ENCODE data around the gene GAK. TPM values are rescaled to one million over a fixed set of nuclear protein-coding genes. Genes with fewer than 3 reads are reported as not detected.

Gene GAK
- total RNA-seq, 1 experiment from 2014 or later, result 57.1 TPM

- H3K36me3 ChIP-seq, result no peaks in the 10 kb centered on the region
- no peak for DNase-seq
- H3K4me3 ChIP-seq, result no peak overlapping the region
- no peaks in the 10 kb centered on the region for H3K9me3 ChIP-seq
- no peaks in the 10 kb centered on the region for H3K27me3 ChIP-seq
Observed at GRCh38 chr4:966266-967112, 34.4 kb upstream of the GAK start.

GRCh38 chr4:965766-966134, 33.6 kb upstream of the GAK start:
- Histone ChIP-seq H3K4me3 (no peak overlapping the region), H3K36me3 (no peaks in the 10 kb centered on the region), H3K9me3 (no peaks in the 10 kb centered on the region), H3K27me3 (no peaks in the 10 kb centered on the region)
- no peak for DNase-seq

- no peaks in the 10 kb centered on the region for H3K9me3 ChIP-seq
- no peak for DNase-seq
- no peak overlapping the region for H3K4me3 ChIP-seq
- no peaks in the 10 kb centered on the region for H3K27me3 ChIP-seq
- H3K36me3 ChIP-seq, result no peaks in the 10 kb centered on the region
Observed at GRCh38 chr4:965048-965765, 33.1 kb upstream of the GAK start.

- no peaks in the 10 kb centered on the region for H3K36me3 ChIP-seq
- DNase-seq, result no peak
- H3K9me3 ChIP-seq, result no peaks in the 10 kb centered on the region
- H3K27me3 ChIP-seq, result no peaks in the 10 kb centered on the region
- no peak overlapping the region for H3K4me3 ChIP-seq
Observed at GRCh38 chr4:964346-965025, 32.4 kb upstream of the GAK start.

- Histone ChIP-seq H3K36me3 (no peaks in the 10 kb centered on the region), H3K9me3 (no peaks in the 10 kb centered on the region), H3K4me3 (no peak overlapping the region), H3K27me3 (no peaks in the 10 kb centered on the region)
- DNase-seq, result no peak
Observed at GRCh38 chr4:963276-964225, 31.4 kb upstream of the GAK start.

- H3K36me3 ChIP-seq, result no peaks in the 10 kb centered on the region
- no peaks in the 10 kb centered on the region for H3K9me3 ChIP-seq
- H3K4me3 ChIP-seq, result no peak overlapping the region
- no peaks in the 10 kb centered on the region for H3K27me3 ChIP-seq
- no peak for DNase-seq
Observed at GRCh38 chr4:962231-963208, 30.4 kb upstream of the GAK start.

- Histone ChIP-seq H3K9me3 (no peaks in the 10 kb centered on the region), H3K36me3 (no peaks in the 10 kb centered on the region), H3K4me3 (no peak overlapping the region), H3K27me3 (no peaks in the 10 kb centered on the region)
- DNase-seq, result no peak
Observed at GRCh38 chr4:961351-962230, 29.5 kb upstream of the GAK start.

GRCh38 chr4:960636-961350, 28.7 kb upstream of the GAK start:
- Histone ChIP-seq H3K9me3 (no peaks in the 10 kb centered on the region), H3K27me3 (no peaks in the 10 kb centered on the region), H3K36me3 (no peaks in the 10 kb centered on the region), H3K4me3 (no peak overlapping the region)
- no peak for DNase-seq

- no peaks in the 10 kb centered on the region for H3K9me3 ChIP-seq
- DNase-seq, result no peak
- no peaks in the 10 kb centered on the region for H3K36me3 ChIP-seq
- no peak overlapping the region for H3K4me3 ChIP-seq
- no peaks in the 10 kb centered on the region for H3K27me3 ChIP-seq
Observed at GRCh38 chr4:960140-960635, 28.1 kb upstream of the GAK start.

- Histone ChIP-seq H3K36me3 (no peaks in the 10 kb centered on the region), H3K4me3 (no peak overlapping the region), H3K27me3 (no peaks in the 10 kb centered on the region), H3K9me3 (no peaks in the 10 kb centered on the region)
- no peak for DNase-seq
Observed at GRCh38 chr4:959338-960139, 27.4 kb upstream of the GAK start.

- DNase-seq, result no peak
- H3K4me3 ChIP-seq, result no peak overlapping the region
- no peaks in the 10 kb centered on the region for H3K27me3 ChIP-seq
- H3K36me3 ChIP-seq, result no peaks in the 10 kb centered on the region
- H3K9me3 ChIP-seq, result no peaks in the 10 kb centered on the region
Observed at GRCh38 chr4:958696-959337, 26.7 kb upstream of the GAK start.

GRCh38 chr4:958314-958665, 26.2 kb upstream of the GAK start:
- no peaks in the 10 kb centered on the region for H3K9me3 ChIP-seq
- no peak overlapping the region for H3K4me3 ChIP-seq
- no peaks in the 10 kb centered on the region for H3K27me3 ChIP-seq
- H3K36me3 ChIP-seq, result no peaks in the 10 kb centered on the region
- DNase-seq, result no peak

Data from MG63 (cell line).